Liver (tissue), 3 donors: Measurements from ENCODE around the gene SPAST.

ENCODE experiments used
- CTCF ChIP-seq: fragments of 150-350 bp; IDR thresholded peaks from 2 replicates; pipeline ENCODE4 v1.5.1; 2017; ENCODE audit warnings: improper control_type of control experiment, low read depth, low read length; ENCODE audit not compliant: missing input control
- JUND ChIP-seq, 2 donors: IDR thresholded peaks; 2 replicates each; pipeline ENCODE4 v1.6.1; 2016; ENCODE audit warnings: antibody characterized with exemption in 2 of 2
- donor health status: healthy.
- donor health status: healthy.

- TF ChIP-seq CTCF, result no peak
- TF ChIP-seq JUND (IDR thresholded peaks at IDR 0.05), result no peak
Measured at GRCh38 chr2:32118055-32118454, 54.7 kb downstream of the SPAST start.
